Putamen (tissue), 1 donor: Measurements from ENCODE around the gene PANX1.

Experiments
- DNase-seq: peaks from one replicate; pipeline ENCODE4 v3.0.0-alpha.2; 2016; ENCODE audit warnings: low spot score

The PANX1 gene

DNA sequence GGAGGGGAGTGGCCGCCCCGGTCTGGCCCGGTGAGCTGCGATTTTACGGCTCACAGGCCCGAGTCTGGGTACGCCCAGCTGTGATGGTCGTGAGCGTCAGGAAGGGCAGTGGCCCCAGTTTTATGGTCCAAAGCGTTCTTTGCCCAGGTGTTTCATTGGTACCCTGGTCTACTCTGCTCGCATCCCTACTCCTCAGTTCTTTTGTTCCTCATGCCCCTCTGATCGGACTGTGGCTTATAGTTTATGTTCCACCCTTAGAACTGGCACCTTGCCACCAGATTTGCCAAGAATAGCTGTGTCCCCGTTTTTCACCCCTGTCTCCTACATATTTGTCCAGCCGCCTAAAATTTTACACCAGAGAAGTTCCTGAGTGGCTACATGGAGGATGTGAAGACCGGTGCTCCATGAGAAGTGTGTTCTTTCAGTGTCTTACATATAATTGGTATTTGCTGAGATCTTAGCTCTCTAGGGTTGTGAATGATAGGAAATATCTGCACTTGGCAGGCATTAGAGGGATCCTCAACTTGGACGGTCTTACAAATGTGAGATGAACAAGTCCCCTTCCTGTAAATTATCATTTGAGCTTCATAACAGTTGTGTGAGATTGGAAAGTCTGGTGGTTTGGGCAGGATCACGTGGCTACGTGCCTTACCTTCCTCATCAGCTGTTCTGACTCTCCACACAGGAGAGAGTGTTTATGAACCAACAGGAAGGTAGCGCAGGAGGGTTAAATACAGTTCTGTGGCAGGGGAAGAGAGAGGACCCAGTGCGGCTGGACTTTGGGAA, 1.1 kb downstream of the PANX1 start:
- DNase-seq, result no peak

- no peak for DNase-seq
Observed at GRCh38 chr11:94130298-94131046, 1.8 kb downstream of the PANX1 start.

- no peak for DNase-seq
Observed at GRCh38 chr11:94131047-94131717, 2.5 kb downstream of the PANX1 start.

GRCh38 chr11:94131718-94132115, 3.1 kb downstream of the PANX1 start:
- DNase-seq, result no peak

GRCh38 chr11:94132152-94132558, 3.5 kb downstream of the PANX1 start:
- DNase-seq, result no peak

GRCh38 chr11:94132823-94133408, 4.3 kb downstream of the PANX1 start:
- DNase-seq, result no peak

GRCh38 chr11:94133752-94134151, 5.1 kb downstream of the PANX1 start:
- no peak for DNase-seq

DNA sequence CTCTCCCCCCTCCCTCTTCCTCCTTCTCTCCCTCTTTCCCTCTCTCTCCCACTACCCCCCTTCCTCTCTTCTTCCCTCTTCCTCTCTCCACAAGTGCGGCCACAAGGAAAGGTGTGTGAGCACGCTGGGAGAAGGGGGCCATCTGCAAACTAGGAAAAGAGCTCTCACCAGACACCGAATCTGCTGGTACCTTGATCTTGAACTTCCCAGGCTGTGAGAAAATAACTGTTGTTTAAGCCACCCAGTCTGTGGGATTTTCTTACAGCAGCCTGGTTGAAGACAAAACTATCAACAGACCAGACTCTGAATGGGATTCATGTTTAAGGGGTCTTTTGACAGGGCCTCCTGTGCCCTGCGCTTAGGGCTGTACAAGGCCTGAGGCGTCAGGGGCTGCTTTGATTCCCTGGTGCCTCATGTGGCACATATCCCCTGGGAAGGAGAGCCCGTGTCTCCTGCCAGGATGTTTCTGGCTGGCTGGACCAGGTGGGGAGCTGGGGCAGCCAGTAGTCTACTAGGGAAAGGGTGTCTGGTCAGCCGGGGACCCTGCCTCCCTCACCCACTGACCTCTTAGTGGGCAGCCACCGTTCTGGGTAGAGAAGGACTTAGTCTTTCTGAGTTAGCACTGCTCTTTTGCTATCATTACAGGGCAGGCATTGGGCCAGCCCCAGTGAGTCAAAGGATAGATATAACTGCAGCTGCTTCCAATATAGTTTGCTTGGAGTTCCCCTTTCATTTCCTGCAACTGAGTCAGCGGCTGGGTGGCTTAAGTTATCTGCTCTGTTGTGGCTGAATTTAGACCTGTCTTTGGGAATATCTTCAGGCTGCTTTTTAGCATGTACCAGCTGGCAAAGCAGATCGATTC, 6.2 kb downstream of the PANX1 start:
- no peak for DNase-seq

- DNase-seq, result no peak
Observed at GRCh38 chr11:94139416-94139815, 10.8 kb downstream of the PANX1 start.

DNA sequence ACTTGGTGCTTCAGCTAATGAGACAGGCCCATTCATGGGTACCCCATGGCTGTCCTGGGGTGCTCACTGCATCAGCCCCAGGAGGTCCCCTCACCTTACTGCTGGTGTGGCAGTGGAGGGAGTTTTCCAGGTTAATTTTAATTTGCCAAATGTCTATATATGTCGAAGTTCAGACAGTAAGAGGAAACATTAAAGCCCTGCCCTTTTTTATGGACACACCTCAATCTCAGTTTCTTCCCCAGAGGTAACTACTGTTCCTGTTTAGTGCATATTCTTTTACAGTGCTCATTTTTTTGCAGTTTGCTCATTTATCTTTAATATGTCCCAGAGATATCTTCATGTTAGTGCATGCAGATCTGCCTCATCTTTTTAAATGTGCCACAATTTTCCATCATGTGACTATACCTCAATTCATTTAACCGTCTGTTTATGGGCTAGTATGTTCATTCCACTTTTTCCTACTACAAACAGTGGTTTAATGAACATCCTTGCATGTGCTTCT, 11.6 kb downstream of the PANX1 start:
- DNase-seq, result no peak

GRCh38 chr11:94141511-94142307, 13.1 kb downstream of the PANX1 start:
- DNase-seq, result no peak

DNA sequence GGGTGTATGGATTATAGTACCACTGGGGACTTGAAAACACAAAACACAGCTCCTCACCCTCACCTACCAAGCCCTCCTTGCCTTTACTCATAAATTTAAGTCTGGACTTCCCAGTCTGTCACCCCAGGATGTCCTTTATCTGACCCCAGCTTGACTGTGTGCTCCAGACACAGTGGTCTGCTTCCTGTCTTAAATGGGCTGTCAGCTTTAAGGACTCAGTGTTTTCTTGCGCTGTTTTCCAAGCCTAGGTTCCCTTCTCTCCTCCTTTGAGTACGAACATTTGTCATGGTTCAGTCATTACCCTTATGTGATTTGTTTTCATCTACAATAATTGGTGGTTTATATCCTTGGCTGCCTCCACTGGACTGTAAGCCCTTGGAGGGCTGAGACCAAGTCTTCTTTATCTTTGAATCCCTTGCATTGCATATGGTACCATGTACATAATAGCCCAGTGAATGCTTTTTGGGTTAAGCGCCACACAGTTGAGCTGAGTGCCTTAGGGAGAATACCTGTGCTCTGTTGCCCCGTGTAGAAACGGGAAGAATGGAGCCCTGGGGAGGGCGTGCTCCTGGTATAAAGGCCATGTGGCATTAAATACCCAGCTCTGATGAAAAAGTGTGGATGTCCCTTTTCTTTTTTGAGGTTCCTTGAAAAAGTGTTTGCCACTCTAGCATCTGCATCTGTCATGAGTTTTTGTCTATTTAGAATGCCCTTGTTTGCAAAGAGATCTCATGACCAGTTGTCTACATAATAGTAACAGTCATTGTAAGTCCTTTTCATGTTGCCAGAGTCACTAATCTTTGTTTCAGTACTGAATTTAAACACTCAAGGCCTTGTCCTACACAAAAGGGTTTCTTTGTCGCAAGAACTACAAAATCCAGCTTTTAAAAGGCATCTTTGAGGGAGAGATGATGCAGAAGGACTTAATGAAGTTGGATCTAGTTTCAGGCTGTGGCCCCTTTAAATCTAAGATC, 14.0 kb downstream of the PANX1 start:
- peak; percentile 79 for DNase-seq

- no peak for DNase-seq
Observed at GRCh38 chr11:94144216-94144615, 15.6 kb downstream of the PANX1 start.

- no peak for DNase-seq
Observed at GRCh38 chr11:94144664-94145063, 16.0 kb downstream of the PANX1 start.

- DNase-seq, result no peak
Observed at GRCh38 chr11:94145431-94145830, 16.8 kb downstream of the PANX1 start.

DNA sequence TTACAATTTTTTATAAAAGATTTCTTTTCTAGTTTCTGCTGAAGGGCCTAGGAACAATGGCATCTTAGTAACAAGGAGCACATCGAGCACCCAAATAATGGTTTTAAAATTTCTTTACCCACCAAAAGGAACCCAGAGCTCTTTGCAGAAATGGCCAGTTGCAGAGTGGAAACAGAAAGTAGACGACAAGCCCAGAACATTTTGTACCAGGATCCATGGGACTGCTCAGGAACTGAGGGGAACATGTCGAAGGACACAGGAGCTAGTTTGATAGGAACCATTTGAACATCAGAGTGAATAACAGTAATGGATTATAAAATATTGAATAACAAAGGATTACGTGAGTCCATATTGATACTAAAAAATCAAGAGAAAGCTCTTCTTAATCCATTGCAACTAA, 17.3 kb downstream of the PANX1 start:
- no peak for DNase-seq

DNA sequence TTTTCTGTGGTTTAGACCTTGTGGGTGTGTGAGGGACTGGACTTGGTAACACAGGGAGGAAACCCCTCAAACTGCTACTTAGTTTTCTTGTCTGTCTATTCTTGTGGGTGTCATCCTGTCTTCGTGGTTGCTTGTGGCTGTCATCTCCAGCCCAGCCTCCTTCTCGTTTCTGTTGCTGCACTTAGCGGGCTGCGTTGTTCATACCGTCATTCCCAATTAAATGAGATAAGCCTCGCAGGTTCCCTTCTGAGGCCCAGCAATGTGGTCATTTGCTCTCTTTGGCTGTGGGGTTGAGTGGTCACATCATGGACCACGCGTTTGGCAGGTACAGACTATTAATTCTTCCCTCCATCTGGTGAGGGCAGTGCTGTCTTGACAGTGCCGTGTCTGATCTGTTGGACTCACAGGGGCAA, 18.8 kb downstream of the PANX1 start:
- no peak for DNase-seq

GRCh38 chr11:94148189-94148588, 19.5 kb downstream of the PANX1 start:
- DNase-seq, result no peak

- DNase-seq, result no peak
Observed at GRCh38 chr11:94149431-94150017, 20.9 kb downstream of the PANX1 start.
